ENCODE measurements around the gene MAST3.
A peak's percentile ranks its signal among the peaks of the same experiment; 100 is the strongest.

Gene MAST3

DNA sequence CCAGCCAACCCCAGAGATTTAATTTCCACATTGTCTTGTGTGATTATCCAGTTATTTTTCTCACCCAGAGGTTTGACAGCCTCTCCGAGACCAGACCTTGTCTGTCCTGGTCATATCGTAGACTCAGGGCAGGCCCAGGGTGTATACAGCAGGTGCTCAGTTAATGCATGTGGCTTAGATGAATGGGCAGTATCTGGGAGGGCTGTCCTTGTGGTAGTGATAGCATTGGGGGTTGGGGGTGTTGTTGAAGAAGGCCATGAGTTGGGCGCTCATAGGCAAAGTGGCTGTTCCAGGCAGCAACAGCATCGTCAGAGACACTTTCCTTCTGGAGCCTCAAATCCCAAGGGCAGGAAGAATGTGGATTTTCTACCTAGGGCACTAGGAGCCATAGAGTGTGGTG, 16.9 kb downstream of the MAST3 start:
- DNase-seq: no peak

DNA sequence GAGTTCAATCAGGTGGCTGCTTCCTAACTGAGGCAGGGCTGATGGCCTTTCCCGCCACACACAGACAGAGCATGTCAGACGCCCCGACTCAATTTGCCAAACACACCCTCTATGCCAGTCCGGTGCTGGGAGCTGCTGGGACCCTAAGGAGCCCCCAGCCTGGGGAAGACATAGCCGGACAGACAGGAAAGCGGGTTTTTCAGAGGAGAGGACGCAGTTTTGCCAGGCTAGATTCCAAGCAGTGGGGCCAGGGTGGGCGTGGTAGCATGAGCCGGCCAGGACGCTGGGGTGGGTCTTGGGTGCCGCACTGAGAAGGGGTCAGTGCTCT, 19.8 kb downstream of the MAST3 start:
- no peak for DNase-seq

GRCh38 chr19:18117692-18118378, 20.3 kb downstream of the MAST3 start:
- DNase-seq: peak; percentile 96 to 97

- no peak for DNase-seq
These were observed 20.9 kb downstream of the MAST3 start for GRCh38 chr19:18118420-18119012.

DNA sequence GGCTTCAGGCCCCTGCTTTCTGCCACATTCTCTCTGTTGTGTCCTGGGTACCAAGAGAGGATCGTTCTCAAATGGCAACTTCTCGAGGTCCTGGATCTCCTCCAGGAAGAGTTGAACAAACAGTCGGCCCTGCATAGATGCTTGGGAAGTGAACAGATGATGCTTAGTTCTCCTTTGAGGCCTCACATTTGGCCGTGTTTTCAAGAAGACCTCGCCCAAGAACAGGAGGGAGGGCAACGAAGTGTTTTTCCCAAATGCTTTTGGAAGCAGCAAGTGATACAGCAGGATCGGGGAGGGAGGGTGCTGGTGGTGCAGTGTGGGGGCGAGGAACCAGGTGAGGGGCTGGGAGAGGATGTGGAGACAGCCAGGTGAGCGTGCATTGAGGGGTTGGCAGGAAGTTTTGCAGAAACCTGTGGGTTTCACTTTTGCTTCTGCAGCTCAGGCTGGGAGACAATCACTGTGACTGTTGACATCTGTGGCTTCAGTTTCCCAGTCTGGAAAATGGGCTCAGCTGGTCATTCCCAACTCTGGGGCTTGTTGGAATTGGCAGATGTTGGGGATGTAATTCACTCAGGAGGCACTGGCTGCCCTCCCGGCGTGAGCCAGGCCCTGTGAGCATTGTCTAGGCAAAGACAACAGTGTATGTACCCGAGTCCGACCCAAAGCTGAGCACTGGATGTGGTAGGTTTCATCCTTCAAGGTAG, 21.6 kb downstream of the MAST3 start:
- peak; percentile 36 to 67 for DNase-seq

- peak; percentile 47 to 65 for DNase-seq
These were observed 22.1 kb downstream of the MAST3 start for GRCh38 chr19:18119717-18120105.

- DNase-seq: no peak
These were observed 22.5 kb downstream of the MAST3 start for GRCh38 chr19:18120127-18120526.

GRCh38 chr19:18121166-18121565, 23.6 kb downstream of the MAST3 start:
- DNase-seq: no peak

GRCh38 chr19:18122424-18122823, 24.8 kb downstream of the MAST3 start:
- DNase-seq: no peak

GRCh38 chr19:18122860-18123795, 25.6 kb downstream of the MAST3 start:
- DNase-seq: no peak

DNA sequence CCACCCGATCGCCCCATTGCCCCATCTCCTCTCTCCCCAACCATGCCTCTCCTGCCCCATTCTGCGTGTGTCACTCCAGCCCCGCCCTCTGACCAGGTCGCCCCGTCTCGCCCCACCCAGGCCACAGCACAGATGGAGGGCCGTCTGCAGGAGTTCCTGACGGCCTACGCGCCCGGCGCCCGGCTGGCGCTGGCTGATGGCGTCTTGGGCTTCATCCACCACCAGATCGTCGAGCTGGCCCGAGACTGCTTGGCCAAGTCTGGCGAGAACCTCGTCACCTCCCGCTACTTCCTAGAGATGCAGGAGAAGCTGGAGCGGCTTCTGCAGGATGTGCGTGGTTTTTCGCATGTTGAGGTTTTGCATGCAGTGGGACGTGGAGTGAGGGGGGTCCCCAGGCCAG, 26.2 kb downstream of the MAST3 start:
- DNase-seq: no peak

GRCh38 chr19:18126097-18126496, 28.5 kb downstream of the MAST3 start:
- no peak for DNase-seq

- DNase-seq: peak; percentile 31 to 40
These were observed 30.5 kb downstream of the MAST3 start for GRCh38 chr19:18128044-18128443.

- no peak for DNase-seq
These were observed 31.2 kb downstream of the MAST3 start for GRCh38 chr19:18128805-18129204.

- DNase-seq: no peak
These were observed 33.1 kb downstream of the MAST3 start for GRCh38 chr19:18130523-18131242.

- DNase-seq: no peak
These were observed 34.4 kb downstream of the MAST3 start for GRCh38 chr19:18131841-18132596.

- no peak for DNase-seq
These were observed 38.4 kb downstream of the MAST3 start for GRCh38 chr19:18135712-18136584.

DNA sequence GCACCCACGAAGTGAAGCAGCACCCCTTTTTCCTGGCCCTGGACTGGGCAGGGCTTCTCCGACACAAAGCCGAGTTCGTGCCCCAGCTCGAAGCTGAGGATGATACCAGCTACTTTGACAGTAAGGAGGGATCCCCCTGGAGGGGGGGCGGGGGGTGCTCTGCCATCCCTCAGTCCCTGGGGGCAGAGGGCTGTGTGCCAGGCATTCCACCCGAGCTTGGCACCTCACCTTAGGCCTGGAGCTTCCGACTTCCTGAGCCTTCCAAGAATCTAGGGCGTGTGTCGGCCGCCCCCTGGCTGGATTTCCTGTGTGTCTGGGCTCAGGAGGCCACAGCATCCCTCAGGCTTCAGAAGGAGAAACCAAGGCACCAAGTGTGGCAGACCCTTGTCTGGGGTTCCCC, 39.7 kb downstream of the MAST3 start:
- no peak for DNase-seq

- no peak for DNase-seq
These were observed 40.2 kb downstream of the MAST3 start for GRCh38 chr19:18137657-18138339.

GRCh38 chr19:18140473-18140872, 42.9 kb downstream of the MAST3 start:
- DNase-seq: no peak
